Esophagus squamous epithelium (tissue), 4 donors: ENCODE measurements around the gene TLR5.

Experiments
- CTCF ChIP-seq, 6 experiments: fragments of 450-650 bp in 4 of 6; fragments of 200-600 bp in 2 of 6; sonication (generic) in 2 of 6; IDR thresholded peaks; one replicate each; pipeline ENCODE4 v1.5.1; 2016 to 2019; ENCODE audit warnings: antibody characterized with exemption in 6 of 6, mild to moderate bottlenecking in 4 of 6, moderate library complexity in 4 of 6
- POLR2A ChIP-seq, 4 donors: fragments of 450-650 bp; IDR thresholded peaks; one replicate each; pipeline ENCODE4 v1.6.1; 2017; ENCODE audit warnings: antibody characterized with exemption in 4 of 4, mild to moderate bottlenecking in 4 of 4, moderate library complexity in 3 of 4

GRCh38 chr1:223156343-223156742 lies 13.3 kb upstream of the TLR5 start:
- TF ChIP-seq CTCF (IDR thresholded peaks at IDR 0.05) (no peak), POLR2A (IDR thresholded peaks at IDR 0.05) (no peak)
